GM19025 (cell line): Measurements from ENCODE around the gene OR10G4.
"Not testable (repeated sequence)": the region's sequence is repeated elsewhere in the genome, so short reads cannot be mapped to it uniquely, and the experiment has no call there.

ENCODE experiments used
- ATAC-seq: cut with Tn5 transposase; IDR thresholded peaks from one replicate; pipeline ENCODE4 v1.9.1; 2021; ENCODE audit warnings: mild to moderate bottlenecking, low read depth, moderate library complexity; ENCODE audit not compliant: unreplicated experiment

OR10G4 gene, protein sequence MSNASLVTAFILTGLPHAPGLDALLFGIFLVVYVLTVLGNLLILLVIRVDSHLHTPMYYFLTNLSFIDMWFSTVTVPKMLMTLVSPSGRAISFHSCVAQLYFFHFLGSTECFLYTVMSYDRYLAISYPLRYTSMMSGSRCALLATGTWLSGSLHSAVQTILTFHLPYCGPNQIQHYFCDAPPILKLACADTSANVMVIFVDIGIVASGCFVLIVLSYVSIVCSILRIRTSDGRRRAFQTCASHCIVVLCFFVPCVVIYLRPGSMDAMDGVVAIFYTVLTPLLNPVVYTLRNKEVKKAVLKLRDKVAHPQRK

GRCh38 chr11:124012697-124013096 is at the start of gene OR10G4:
TSS of gene OR10G4 (plus strand) at chr11:124012997. CDS start at chr11:124015575, 2,578 bp downstream.
- no peak for ATAC-seq

- ATAC-seq = no peak
These were observed 39.0 kb upstream of the OR10G4 start for GRCh38 chr11:123973816-123974215.

- ATAC-seq = no peak
These were observed 35.8 kb upstream of the OR10G4 start for GRCh38 chr11:123976770-123977560.

DNA sequence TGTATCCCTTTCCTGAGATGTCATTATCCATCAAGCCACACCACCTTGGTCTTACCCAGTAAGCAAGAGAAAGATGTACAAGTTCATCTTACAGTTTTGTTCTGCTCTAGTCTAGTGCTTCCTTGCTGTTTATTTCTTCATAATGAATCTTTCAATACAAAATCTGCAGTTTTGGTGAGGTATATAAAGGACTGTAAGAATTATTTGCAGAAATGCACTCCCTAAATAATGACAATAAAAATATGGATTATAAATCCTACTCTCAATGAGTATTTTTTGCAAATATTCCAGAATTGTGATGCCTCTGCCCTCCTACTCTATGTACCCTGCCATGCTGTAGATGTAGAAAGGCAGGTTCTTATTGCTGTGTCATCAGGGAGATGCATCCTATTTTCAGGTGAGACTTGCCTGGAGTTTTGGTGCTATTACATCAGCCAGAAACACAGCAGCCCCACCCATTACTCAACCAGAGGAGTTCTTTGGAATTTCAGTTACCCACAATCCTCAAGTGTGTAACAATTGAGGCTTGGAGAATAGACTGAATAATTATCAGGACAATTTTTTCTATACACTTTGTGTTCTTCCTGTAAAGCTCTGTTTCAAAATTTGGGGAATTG is 35.0 kb upstream of the OR10G4 start, which contains the start of gene OR10S1:
Gene OR10S1, minus strand, starts transcription at position 51 of the 617 bp plus-strand sequence. CDS start 117 bp downstream, outside the sequence.
- no peak for ATAC-seq

- no peak for ATAC-seq
These were observed 33.5 kb upstream of the OR10G4 start for GRCh38 chr11:123979311-123979710.

DNA sequence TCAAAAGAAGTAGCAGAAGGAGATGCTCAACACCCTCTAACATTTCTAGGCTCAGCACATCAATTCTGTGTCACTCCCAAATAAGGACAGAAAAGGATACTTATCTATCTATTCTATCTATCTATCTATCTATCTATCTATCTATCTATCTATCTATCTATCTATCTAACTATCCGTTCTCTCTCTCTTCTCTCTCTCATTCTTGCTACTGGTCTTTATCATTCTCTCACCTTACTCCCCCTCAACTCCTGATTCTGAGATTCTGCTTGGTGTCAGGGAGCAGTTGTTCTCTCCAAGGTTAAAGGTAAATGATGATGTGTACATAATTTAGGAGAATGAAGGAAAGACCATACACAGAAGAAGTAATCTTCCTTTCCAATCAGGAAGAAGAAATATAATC is 17.7 kb upstream of the OR10G4 start, which contains the start of gene OR10G6:
Gene OR10G6, minus strand, starts transcription at position 43 of the 400 bp plus-strand sequence. Its CDS starts 0 bp downstream, at position 43.
- no peak for ATAC-seq

DNA sequence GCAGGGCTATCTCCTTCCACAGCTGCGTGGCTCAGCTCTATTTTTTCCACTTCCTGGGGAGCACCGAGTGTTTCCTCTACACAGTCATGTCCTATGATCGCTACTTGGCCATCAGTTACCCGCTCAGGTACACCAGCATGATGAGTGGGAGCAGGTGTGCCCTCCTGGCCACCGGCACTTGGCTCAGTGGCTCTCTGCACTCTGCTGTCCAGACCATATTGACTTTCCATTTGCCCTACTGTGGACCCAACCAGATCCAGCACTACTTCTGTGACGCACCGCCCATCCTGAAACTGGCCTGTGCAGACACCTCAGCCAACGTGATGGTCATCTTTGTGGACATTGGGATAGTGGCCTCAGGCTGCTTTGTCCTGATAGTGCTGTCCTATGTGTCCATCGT is 3.0 kb downstream of the OR10G4 start:
- ATAC-seq = not testable (repeated sequence)

DNA sequence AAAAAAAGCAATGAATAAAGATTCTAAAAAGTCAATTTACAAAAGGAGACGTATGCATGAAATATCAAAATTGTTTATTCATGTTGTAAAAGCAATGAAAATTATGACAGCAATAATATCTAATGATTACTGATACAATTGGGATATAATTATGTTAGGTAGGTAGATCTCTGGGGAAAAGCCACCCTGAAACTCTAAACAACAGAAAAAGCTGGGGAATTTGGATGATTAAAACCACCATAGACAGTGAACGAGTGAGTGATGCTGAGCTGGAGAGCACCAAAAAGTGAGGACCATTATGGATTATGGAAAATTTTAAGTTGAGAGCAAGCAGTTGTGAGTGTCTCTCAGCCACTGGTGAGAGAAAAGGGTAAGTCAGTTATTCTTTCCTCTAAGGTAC is 13.7 kb downstream of the OR10G4 start, which contains the start of gene OR10G8:
Gene OR10G8, plus strand, starts transcription at position 301 of the 400 bp plus-strand sequence. CDS start 2,825 bp downstream, outside the sequence.
- ATAC-seq = no peak

- no peak for ATAC-seq
These were observed 23.9 kb downstream of the OR10G4 start for GRCh38 chr11:124036666-124037065.

DNA sequence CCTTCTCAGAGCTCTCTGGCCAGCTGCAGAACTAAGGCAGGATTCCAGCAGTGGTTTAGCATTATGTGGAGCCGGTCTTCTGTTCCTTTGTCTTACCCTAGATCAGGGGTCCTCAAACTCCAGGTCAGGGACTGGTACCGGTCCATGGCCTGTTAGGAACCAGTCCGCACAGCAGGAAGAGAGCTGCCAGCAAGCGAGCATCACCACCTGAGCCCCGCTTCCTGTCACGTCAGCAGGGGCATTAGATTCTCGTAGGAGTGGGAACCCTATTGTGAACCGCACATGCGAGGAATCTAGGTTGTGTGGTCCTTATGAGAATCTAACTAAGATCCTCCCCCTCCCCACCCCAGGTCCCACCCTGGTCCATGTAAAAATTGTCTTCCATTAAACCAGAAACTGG is 26.8 kb downstream of the OR10G4 start:
- no peak for ATAC-seq

GRCh38 chr11:124041254-124041653 is 28.5 kb downstream of the OR10G4 start, which contains the start of gene OR10G7:
TSS of gene OR10G7 (minus strand) at chr11:124041325. CDS start at chr11:124039001, 2,324 bp downstream.
- no peak for ATAC-seq

DNA sequence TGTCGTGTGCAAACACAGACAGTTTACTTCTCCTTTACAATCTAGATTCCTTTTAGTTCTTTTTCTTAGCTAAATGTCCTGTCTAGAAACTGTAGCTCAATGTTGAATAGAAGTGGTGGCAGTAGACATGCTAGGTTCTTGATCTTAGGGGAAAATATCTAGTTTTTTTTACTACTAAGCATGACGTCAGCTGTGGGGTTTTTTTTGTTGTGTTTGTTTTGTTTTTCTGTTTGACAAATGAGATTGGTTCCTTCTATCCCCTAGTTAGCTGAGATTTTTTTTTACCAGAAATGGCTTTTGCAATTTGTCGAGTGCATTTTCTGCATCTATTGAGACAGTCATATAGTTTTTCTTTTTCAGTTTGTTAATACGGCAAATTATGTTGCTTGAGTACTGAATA is 30.6 kb downstream of the OR10G4 start:
- no peak for ATAC-seq

DNA sequence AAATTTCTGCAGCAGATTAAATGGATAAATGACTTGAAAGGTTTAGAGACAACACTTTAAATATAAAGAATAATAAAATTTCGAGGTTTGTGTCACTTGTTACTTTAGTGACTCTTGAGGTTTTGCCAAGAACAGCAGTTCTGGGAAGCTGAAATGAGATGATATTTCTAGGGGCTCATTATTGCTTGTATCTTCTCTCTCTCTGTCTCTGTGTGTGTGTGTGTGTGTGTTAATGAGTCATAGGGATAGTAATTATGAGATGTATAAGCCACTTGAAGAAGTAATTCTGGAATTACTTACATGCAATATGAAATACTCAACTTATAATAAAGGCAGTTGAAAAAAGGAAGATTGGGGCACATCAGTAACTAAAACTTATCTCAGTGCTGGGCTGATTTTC is 38.0 kb downstream of the OR10G4 start:
- ATAC-seq = no peak

- no peak for ATAC-seq
These were observed 40.2 kb downstream of the OR10G4 start for GRCh38 chr11:124052966-124053365.
